HG03378 (cell line): Measurements from ENCODE around the gene CCDC88C.

Experiments
- ATAC-seq: cut with Tn5 transposase; IDR thresholded peaks from one replicate; pipeline ENCODE4 v1.9.1; 2021; ENCODE audit warnings: mild to moderate bottlenecking, moderate library complexity; ENCODE audit not compliant: unreplicated experiment

The CCDC88C gene

DNA sequence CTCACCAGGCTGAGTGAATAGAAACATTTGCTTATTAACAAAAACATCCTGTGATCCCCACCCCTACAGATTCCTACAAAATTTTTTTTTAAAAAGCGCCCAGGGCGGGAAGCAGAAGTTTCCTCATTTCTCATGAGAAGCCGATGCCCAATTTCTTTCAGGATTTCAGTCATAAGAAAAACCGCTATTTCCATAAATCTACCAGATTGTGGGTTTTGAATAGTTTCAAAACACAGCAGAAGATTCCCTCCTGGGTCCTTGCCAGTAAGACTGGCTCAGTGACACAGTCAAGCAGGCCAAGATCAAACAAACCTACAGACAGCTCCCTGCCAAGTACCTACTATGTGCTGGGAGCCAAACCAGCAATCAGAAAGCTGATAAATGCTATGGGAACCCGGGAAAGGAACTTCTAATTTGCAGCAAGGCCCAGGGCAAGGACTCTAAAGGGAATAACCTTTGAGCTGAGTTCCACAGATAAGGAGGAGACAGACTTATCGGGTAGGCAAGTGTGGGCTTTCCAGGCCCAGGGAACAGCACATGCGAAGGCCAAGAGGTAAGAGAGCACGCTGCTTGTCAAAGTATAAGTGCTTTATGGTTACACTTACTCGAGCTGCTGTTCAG lies 68.7 kb downstream of the CCDC88C start:
- ATAC-seq = no peak

DNA sequence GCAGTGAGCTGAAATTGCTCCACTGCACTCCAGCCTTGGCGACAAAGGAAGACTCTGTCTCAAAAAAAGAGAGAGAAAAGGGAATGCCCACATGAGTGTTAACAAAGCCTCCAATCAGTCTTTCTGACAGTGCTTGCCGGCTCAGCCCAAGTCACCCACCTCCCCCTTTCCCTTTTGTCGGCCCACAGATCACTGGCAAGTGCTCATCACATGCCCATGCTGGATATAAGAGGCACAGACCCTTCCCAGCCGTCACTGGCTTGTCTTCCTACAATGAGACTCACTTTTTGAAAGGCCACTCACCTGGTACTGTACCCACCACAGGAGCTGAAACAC lies 70.8 kb downstream of the CCDC88C start:
- no peak for ATAC-seq

DNA sequence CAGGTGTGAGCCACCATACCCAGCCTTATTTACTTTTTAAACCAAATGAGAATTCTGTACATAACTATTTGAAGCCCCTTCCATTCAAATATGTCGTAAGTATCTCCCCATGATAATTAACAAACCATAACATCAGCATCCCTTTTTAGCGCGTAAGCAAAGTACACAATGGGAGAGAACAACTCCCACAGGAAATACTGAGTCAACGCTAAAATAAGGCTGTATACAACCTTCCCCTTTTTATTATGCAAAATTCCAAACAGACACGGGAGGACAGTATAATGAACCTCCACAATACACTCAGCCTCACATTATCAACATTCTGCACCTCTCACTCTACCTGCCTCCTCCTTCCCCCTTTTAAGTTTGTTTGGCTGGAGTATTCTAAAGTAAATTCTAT lies 73.5 kb downstream of the CCDC88C start:
- ATAC-seq = no peak

DNA sequence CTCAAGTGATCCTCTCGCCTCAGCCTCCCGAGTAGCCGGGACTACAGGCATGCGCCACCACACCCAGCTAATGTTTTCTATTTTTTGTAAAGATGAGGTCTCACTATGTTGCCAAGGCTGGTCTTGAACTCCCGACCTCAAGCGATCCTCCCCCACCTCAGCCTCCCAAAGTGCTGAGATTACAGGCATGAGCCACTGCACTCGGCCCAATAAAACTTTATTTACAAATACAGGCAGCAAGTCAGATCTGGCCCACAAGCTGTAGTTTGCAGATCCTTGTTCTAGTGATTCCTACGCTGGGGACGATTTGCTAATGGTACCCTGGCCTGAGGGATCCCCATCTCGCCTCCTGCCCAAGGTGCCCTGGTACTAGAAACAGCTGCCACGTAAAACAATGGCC lies 74.6 kb downstream of the CCDC88C start:
- no peak for ATAC-seq

DNA sequence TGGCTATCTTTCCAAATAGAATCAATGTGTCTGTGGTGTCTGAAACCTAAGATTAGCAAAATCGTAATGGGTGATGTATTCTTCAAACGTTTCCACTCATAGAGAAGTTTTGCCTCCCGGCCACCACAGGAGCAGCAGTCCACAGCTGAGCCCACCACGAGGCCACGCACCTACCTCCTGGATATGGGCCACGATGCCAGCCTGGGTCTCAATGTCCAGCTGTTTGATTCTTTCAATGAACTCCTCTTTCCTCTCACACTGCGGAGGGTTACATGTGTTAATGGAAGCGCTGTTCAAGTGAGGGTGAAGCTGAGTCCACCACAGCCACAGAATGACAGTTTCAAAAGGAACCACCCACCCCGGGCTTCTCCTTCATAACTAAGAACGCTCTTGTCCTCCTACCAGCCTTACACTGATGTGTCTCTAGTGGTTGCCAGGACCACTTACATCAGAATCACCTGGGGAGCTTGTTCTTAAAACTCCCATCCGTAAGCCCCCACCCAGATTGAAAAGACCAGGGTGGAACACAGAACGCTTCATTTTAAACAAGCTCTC lies 75.3 kb downstream of the CCDC88C start:
- ATAC-seq = no peak

DNA sequence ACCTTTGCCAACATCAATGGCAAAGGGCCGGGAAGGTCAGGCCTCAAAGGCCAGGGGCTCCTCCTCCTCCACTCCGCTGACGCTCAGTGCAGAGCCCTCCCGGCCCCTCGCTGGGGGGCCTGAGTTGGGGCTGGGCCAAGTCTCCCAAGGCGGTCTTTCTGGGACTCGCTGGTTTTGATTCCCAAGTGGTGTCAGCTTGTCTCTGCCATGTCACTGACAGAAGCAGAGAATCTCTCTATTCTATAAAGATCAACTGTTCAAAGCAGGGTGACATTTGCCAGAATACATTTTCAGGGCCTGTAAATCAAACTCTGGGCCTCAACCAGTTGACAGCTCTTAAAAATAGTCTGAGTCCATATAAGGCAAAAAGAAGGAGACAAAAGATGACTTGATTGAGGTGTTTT lies 75.9 kb downstream of the CCDC88C start:
- no peak for ATAC-seq

DNA sequence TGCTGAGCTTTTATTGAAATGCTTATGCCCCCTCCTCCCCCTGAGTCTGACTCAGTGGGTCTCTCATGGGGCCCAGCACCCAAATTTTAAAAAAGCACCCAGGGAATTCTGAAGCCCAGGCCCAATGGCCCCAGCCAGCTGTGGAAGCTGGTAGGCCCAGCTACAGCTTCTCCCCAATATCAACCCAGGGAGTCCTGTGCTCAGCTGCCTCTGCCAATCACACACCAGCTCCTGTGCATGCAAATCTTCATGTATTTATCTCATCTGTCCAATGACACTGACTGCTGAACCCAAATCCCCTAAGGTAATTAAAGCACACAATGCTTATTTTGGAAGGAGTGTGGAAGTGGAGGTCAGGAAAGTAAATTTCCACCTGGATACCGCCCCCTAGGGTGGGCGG lies 76.3 kb downstream of the CCDC88C start:
- no peak for ATAC-seq

DNA sequence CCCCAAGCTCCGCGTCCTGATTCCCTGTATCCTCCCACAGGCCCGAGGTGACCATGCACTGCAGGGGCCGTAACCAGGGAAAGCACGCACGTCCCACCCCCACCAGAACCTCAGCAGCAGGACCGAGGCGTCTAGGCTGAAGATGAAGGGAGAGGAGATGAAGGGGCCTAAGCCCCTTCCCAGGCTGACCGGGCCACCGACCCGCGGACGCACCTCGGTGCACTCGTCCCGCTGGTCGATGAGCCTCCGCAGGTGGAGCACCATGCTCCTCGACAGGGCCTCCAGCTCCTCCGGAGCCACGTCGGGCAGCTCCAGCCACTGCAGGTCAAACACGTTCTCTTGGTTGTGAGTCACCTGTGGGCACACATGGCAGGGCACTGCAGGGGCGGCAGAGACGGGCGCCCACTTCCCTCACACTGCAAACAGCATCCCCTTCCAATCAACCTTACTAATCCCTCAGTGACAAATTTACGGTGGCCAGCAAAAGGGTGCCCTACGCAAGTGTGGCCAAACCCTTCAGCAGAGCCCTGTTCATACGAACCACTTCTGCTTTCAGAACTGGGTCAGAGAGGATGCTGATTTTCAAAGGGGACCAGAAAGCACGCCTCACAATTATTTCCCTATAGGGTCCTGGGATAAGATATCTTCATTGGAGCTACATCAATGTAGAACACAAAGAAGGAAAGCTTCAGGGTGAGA lies 77.8 kb downstream of the CCDC88C start:
- ATAC-seq = no peak

DNA sequence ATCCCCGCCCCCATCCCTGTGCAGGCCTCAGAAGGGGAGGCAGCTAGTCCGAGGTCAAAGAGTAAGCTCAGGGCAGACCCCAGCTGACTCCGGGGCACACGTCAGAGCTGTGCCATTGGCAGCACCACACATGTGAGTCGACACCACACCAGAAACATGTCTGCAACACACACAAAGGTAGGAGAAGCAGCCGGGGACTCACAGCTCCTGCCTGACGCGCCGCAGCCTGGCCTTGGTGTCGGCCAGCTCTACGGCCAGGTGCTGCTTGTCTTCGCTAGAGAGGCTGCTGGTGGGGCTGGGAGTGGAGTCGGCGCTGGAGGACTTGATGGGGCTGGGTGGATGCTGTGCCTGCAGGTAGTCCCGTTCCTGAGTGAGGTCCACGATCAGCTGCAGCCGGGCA lies 78.5 kb downstream of the CCDC88C start:
- no peak for ATAC-seq

DNA sequence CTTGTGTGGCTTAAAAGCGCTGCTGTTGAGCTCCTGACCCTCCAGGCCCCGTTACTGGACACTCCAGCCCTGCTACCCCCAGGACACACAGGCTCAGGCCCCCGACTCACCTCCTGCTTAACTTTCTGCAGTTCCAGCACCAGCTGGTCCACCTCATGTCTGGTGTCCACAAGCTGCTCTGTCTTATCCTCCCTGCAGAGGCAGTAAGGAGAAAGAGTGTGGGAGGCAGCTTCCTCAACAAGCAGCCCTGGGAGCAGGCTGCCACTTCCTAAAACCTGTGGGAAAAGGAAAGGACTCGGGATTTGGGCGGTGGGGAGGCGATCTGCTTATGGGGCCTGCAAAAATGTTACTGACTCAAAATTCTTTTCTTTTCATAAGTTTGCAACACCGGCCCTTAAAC lies 79.2 kb downstream of the CCDC88C start:
- no peak for ATAC-seq

DNA sequence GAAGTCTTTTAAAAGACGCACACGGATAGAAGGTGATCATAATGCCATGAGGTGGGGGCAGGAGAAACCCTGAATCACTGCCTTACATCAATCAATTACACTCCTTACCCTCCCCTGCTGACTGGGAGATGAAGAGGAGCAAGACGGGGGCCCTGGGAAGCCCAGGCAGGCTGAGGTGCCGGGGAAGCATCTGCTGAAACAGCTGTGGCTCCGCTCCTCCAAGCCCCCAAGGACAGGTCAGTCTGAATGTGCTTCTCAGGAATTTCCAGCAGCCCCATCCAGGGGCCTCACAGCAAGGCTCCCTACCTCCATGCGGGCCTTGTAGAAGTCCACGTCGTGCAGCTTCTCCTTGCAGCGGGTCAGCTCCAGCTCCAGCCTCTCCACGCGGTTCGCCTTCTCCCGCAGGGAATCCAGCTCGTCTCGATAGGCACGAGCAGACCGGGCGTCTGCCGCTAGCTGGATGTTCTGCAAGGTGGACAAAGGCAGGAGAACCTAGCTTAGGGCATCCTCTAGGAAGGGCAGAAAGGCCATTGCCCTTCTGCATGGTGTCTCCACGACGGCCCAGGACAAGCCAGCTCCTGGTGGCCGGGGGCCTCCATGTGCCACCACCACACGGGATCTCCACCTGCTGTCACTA lies 79.8 kb downstream of the CCDC88C start:
- ATAC-seq = no peak

DNA sequence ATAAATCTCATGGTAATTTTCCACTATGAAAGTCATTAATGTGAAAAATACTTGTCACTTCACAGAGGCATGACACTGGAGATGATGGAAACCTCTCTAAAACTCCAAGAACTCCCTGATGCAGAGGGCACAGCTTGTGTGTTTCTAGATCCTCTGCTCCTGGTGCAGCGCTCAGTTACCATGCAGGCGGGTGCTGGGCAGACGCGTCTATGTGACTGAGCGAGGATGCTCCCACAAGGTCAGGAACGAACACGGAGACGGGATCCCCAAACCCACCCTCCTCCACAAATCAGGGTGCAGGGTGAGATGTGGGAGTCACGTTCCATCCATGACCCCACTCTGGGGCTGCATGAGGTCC lies 81.5 kb downstream of the CCDC88C start:
- no peak for ATAC-seq

DNA sequence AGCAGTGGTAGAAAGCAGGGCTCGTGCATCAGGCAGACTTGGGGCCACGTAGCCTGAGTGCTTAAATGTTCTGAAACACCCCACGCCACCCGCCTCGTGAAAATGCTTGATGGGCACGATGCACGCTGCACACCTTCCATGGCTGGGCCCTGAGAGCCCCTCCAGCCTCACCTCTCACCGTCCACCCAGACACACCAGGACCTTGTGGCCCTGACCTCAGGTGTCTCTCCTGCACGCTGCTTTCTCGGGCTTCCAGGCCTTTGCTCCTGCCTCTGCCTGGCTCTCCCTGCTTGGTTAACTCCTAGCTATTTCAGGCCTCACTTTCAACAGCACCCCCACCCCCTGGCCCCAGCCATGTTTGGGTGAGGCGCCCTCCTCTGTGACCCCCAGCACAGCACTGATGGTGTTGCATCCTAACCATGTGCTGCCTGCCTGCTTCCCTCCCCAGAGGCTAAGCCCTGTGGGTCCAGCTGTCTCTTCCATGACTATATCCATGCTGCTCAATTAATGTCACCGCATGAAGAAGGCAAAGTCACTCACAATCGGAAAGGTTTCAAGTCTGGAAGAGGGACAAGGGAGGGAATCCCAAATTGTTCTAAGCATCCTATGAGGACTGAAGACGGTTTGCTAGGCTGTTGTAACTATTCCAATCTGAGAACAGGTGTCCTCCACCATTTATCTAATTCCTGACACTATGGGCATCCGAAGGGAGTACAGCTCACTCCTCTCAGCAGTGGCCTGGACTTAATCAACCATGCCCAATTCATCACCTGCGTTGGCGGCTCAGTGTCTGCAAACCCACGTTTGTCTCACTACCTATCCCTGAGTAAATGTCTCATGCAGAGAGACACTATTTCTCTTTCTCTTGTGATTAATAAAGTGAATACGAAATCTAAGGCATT lies 82.2 kb downstream of the CCDC88C start:
- ATAC-seq = no peak

DNA sequence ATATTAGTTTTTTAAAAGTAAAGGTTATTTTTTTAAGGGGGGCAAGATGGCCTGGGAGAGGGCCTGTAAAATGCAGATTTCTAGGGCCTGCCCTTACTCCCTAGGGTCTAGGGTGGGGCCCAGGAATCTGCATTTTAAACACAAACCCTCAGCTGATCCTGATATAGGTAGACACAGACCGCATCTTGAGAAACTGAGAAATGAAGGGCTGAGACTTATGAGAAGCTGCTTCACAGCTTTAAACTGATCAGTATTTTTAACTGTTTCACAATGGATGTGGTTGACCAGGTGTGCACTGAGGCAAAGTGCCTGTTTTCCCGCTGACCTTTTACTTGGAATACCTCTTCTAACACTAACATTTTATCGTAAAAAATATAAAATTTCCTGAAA lies 84.0 kb downstream of the CCDC88C start:
- peak; percentile 60 for ATAC-seq

DNA sequence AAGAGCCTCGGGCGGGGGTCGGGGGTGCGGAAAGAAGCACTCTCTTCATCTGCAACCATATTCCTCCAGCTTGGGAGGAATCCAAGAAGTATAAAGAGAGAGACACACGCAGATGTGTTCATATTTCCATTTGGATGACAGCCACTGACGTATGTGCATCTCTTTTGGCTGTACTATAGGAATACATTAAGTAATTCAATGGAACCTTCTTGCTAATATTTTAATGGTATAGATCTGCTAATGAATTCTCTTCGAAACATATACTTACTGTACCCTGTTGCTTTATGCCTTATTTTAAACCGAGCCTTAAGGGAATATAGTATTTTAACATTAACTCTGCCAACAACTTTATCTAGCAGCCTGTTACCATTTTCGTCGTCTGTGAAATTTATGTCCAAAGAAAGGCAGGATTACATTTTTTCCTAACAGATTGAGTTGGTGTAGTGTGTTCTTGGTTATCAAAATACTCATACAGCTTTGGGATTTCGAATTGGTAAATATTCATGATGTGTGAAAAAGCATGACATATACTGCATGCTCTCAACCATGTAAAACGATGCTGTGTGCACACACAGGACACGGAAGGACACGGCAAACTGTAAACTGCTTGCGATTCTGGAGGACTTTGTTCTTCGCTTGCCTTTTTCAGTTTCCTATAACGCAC lies 84.5 kb downstream of the CCDC88C start:
- ATAC-seq = no peak

DNA sequence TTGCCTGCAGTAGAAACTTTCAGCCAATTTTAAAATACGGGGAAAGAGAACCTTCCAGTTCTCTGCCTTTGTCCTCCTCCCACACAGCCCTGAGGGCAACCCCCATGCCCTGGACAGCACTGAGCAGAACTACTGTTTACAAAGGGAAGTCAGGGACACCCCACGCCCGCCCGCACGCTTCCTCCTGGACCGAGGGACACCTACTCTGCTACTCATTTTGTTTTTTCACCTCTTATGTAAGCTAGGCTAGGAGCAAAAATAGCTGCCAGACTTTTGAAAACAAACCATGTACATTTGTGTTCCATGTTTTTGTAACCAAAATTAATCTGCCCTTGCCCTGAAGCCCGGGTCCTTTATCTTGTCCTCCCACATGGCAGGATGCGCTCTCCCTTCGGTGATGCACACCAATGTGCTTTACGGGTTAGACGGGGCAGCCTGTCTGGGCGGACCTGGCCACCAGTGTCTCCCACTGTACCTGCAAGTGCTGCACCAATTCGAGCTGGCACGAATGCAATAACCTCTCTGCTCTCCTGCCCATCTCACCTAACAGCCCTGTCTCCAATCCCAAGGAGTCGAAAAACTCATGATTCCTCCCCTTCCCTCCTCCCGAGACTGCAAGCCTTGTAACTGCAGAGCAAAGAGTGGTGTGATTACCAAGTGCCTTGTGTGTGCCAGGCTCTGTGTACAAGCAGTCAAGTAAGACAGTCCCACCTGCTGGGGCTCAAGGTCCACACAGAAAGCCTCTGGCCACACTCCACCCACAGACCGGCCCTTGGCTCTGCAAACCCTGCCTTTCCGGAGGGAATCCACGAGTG lies 85.2 kb downstream of the CCDC88C start:
- no peak for ATAC-seq

DNA sequence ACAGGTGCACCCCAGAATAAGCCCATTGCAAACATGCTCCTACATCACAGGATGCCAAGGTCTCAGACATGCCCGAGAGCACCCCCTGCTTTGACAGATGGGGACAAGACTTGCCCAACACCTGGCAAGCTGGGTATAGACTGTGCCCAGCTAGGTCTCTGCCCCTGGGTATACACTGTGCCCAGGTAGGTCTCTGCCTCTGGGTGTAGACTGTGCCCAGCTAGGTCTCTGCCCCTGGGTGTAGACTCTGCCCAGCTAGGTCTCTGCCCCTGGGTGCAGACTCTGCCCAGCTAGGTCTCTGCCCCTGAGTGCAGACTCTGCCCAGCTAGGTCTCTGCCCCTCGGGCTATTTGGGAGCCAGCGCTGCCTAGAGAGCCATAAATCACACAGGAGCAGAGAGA lies 85.9 kb downstream of the CCDC88C start:
- ATAC-seq = no peak

DNA sequence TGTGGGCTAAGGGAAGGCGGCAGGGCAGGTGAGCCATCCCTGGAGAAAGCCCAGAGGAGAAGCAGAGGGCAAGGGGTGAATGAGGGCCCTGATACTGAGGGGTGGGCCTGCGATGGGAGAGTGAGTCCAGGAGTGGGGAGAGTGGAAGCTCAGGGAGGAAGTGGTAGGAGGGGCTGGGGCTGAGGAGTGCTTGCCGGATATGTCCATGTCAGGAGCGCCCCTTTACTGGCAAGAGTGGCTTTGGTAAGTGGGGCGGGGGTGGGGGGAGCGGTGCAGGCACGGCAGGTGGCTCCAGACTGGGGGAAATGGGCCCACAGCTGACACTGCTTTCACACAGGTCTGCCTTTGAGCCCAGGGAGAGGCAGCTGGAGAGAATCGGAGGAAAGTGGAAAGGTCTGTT lies 86.8 kb downstream of the CCDC88C start:
- ATAC-seq = no peak

DNA sequence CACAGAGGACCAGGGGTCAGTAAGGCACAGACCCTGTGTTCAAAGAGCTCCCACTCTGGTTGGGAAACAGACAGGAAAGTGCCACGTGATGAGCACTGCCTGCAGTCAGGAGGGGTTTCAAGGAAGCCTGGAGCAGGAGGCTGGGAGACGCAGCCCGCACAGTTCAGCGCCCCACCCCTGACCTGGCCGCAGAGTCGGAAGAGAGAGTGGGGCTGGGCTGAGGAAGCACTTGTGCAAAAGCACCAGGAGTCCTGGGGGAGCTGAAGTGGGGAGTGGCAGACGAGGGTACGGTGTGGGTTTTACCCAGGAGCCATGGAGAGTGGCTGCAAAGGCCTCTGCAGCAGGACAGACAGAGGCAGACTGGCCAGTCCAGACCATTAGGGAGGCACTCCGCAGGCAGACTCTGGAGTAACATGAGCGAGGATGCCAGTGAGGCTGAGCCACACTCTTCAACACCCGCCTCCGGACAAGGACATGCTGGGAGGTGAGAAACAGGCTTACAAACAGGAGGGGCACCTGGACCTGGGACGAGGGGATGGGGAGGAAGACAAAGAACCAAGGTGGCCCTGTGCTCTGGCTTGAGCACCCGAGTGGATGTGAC lies 87.4 kb downstream of the CCDC88C start:
- ATAC-seq = no peak
